Activated naive CD8-positive, alpha-beta T cell (primary cell): ENCODE results near the gene NAP1L4.

Experiments
- H3K27ac Mint-ChIP-seq: one replicate; pipeline ENCODE4 v1.8.0; 2021; ENCODE audit warnings: mixed read lengths
- H3K27me3 Mint-ChIP-seq: one replicate; pipeline ENCODE4 v1.8.0; 2021; ENCODE audit warnings: mixed read lengths
- H3K36me3 Mint-ChIP-seq: one replicate; pipeline ENCODE4 v1.8.0; 2021; ENCODE audit warnings: mixed read lengths
- H3K4me1 Mint-ChIP-seq: one replicate; pipeline ENCODE4 v1.8.0; 2021; ENCODE audit warnings: low read depth, mixed read lengths
- H3K4me3 Mint-ChIP-seq: one replicate; pipeline ENCODE4 v1.8.0; 2021; ENCODE audit warnings: mild to moderate bottlenecking, mixed read lengths
- H3K9me3 Mint-ChIP-seq: one replicate; pipeline ENCODE4 v1.8.0; 2021; ENCODE audit warnings: low read depth, mixed read lengths

Gene NAP1L4, protein sequence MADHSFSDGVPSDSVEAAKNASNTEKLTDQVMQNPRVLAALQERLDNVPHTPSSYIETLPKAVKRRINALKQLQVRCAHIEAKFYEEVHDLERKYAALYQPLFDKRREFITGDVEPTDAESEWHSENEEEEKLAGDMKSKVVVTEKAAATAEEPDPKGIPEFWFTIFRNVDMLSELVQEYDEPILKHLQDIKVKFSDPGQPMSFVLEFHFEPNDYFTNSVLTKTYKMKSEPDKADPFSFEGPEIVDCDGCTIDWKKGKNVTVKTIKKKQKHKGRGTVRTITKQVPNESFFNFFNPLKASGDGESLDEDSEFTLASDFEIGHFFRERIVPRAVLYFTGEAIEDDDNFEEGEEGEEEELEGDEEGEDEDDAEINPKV

DNA sequence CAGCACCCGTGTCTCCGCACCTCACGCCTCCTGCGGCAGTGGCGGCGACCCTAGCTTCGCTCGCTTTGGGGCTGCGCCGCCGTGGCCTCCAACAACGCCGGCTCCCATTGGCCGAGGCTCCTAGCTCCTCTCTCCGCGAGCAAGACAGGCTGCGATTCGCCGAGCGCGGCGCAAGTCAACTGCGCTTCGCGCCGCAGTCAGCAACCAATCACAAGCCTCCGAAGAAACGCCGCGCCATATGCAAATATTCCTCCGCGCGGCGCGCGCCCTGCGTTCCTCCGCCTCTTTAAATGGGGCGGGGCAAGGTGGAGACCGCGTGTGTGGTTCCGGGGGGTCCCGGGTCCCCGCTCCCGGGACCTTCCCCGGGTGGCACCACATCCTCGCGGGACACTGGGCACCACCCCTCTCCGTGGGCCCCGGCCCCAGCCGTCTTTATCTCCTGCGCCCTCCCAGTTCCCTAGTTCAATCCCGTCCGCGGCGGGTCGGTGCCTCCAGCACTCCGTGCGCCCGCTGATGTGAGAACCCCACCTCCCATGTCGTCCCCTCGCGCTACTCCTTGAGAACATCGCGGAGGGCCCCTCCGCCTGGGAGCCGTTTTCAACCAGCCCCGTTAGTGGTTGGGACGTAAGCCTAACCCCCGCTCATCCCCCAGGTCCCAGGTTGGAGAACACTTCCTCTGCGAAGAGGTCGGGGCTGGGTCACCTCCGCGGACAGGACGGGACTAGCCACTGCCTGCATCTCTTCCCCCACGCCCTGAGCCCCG lies at the start of gene NAP1L4:
Gene NAP1L4 (minus strand): TSS at position 96 of the 763 bp plus-strand sequence. CDS start 13,109 bp downstream, outside the sequence.
- Mint-ChIP-seq H3K4me3 (peak within 1 kb of the TSS; percentile 99), H3K4me1 (peaks cover 28% of the 10 kb centered on the region), H3K27ac (peak within 1 kb of the TSS; percentile 99), H3K27me3 (no peaks in the 10 kb centered on the region), H3K36me3 (peaks cover 9% of the 10 kb centered on the region), H3K9me3 (no peaks in the 10 kb centered on the region)

DNA sequence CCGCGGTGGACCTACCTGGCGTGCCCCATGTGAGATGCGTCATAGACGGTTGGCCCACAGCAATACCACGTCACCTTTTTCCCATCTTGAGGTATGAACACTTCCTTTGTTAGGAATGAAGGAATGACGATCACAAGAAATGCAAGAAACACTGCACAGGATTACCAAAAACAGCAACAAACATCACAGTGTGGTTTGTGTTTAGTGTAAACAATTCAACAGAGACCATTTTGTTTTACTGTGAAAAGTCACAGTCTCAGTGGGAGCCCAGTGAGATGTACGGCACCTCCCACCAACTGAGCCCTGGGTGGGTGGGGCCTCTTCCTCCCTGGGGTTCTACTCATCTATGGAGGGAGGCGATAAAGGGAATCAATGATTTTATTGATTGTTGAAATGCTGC lies 48.8 kb upstream of the NAP1L4 start:
- Mint-ChIP-seq H3K36me3 (peaks cover 10% of the 10 kb centered on the region), H3K4me3 (no peak overlapping the region), H3K27ac (no peak overlapping the region), H3K4me1 (peaks cover 12% of the 10 kb centered on the region), H3K27me3 (no peaks in the 10 kb centered on the region), H3K9me3 (no peaks in the 10 kb centered on the region)

DNA sequence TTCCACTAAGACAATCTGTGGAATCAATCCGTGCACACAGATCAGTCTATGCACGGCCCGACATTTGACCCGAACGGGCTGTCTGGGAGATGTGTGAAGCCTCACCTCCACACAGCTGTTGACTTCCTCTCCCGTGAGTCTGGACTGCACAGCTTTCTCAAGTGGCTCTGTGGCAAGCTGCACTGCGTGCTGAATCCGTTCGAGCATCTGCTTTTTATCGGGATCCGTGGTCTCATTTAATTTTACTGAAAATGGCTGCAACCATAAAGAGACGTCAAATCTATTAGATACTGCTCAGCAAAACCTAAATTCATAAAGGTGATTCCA lies 45.8 kb upstream of the NAP1L4 start:
- Mint-ChIP-seq H3K27me3 (no peaks in the 10 kb centered on the region), H3K9me3 (no peaks in the 10 kb centered on the region), H3K4me1 (peaks cover 7% of the 10 kb centered on the region), H3K36me3 (peaks cover 13% of the 10 kb centered on the region), H3K27ac (no peak overlapping the region), H3K4me3 (no peak overlapping the region)

DNA sequence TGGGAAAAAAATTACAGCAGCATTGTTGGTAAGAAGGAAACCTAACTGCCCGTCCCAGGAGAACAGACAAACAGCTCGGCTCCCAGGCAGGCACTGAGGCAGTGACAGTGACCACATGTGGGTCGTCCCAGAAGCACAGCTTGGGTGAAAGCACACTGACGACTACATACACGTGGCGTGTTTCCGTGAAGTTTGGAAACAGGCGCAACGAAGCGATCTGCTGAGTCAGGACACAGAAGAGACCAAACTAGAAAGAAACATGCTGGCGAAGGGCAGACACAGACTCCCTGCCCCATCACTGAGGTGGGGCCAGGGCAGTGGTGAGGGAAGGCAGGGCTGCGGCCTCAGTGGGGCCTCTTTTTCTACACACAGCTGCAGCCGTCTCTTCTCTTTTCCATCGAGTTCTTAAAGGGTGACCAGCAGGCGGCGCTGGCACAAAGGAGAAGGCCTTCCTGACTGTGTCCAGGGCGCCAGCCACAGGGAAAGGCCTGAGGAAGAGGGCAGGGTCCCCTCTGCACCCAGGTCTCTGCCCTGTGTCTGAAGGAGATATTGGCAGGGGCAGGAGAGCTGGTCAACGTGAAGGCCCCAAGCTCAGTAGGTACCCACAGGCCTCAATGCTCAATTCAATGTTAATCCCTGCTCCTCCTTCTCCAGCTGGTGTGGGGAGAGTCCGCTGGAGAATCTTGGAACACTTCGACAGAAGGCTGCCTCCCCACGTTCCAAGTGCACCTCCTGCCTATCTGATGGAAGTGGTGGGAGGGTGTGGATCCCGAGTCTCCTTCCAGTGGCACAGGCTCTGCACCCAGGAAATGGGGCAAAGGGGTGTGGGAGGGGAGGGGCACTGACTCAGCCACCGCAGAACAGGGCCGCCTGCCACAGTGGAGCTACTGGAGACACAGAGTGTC lies 45.2 kb upstream of the NAP1L4 start:
- Mint-ChIP-seq H3K27ac (peak overlapping the region; percentile 5), H3K36me3 (peaks cover 16% of the 10 kb centered on the region), H3K4me1 (peaks cover 10% of the 10 kb centered on the region), H3K9me3 (no peaks in the 10 kb centered on the region), H3K27me3 (no peaks in the 10 kb centered on the region), H3K4me3 (no peak overlapping the region)

DNA sequence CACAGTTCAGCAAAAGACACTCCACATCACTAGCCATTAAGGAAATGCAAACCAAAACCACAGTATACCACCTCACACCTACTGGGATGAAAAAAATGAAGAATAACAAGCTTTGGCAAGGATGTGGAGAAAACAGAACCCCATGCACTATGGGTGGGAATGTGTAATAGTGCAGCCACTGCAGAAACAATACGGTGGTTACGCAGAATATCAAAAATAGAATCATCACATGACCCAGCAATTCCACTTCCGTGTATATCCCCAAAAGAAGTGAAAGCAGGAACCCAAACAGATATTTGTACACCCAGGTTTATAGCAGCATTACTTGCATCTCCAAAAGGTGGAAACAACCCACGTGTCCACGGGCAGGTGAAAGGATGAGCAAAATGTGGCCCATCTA lies 44.3 kb upstream of the NAP1L4 start:
- H3K36me3 Mint-ChIP-seq: peaks cover 17% of the 10 kb centered on the region
- no peak overlapping the region for H3K4me3 Mint-ChIP-seq
- peaks cover 10% of the 10 kb centered on the region for H3K4me1 Mint-ChIP-seq
- H3K9me3 Mint-ChIP-seq: no peaks in the 10 kb centered on the region
- H3K27me3 Mint-ChIP-seq: no peaks in the 10 kb centered on the region
- no peak overlapping the region for H3K27ac Mint-ChIP-seq

DNA sequence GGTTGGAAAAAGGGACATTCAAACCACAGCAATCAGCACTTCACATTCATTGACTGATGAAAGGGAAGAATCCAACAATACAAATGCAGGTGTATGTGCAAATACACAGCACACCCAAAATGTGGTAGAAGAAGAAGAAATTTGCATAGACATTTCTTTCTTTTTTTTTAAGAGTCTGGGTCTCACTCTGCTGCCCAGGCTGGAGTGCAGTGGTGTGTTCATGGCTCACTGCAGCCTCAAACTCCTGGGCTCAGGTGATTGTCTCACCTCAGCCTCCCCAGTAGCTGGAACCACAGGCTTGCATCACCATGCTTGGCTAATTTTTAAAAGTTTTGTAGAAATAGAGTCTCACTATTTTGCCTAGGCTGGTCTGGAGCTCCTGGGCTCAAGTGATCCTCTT lies 43.2 kb upstream of the NAP1L4 start:
- Mint-ChIP-seq H3K4me3 (no peak overlapping the region), H3K9me3 (no peaks in the 10 kb centered on the region), H3K27me3 (no peaks in the 10 kb centered on the region), H3K27ac (no peak overlapping the region), H3K36me3 (peaks cover 19% of the 10 kb centered on the region), H3K4me1 (peaks cover 17% of the 10 kb centered on the region)

DNA sequence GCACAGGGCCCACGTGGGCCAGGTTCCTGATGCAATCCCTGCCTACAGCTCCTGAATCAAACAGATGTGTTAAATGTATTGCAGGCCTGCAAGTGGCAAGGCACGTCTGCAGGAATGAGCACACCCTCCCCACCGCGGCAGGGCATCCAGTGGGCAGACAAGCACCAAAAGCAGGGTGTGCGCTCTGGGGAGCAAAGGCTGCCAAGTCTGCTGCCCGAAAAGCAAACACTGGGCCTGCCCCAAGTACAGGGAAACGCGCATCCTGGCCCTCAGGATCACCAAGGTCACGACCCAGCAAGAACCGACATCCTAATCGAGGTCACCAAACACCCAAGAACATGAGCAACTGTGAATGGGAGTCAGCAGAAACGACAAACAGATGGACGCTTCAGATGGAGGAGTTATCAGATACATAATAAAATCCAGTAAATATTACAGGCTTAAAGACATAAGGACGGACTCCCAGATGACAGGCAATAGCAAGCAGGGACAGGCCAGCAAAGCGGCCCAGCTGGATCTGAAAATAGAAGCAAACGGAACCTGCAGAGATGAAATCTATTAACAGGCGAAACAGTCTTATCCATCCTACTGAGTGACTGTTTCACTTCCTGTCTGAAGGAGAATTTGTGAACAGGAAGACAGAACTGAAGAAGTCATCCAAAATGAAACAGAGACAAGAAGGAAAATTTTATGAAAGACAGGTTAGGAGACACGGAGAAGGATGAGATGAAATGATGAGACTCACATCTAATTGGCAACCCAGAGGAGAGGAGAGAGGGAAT lies 38.4 kb upstream of the NAP1L4 start:
- no peak overlapping the region for H3K27ac Mint-ChIP-seq
- peaks cover 10% of the 10 kb centered on the region for H3K4me1 Mint-ChIP-seq
- H3K9me3 Mint-ChIP-seq: no peaks in the 10 kb centered on the region
- H3K36me3 Mint-ChIP-seq: peaks cover 15% of the 10 kb centered on the region
- H3K27me3 Mint-ChIP-seq: no peaks in the 10 kb centered on the region
- no peak overlapping the region for H3K4me3 Mint-ChIP-seq

DNA sequence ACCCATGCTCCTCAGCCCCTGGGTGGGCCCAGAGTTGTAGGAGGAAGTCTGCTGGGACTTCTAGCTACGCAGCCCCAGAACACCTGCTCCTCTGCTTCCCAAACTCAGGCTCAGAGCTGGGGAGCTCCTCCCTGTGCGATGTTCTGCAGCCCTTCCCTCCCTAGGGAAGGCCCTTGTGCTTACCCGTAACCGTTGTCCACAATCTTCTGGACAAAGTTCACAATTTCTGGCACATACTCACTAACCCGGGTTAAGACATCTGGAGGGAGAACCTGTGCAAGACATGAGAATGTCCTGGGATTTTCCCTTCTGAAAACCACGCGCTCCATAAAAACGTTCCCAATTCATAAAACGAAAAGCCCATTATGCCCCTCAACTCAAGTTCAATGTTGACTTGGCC lies 36.7 kb upstream of the NAP1L4 start:
- H3K27ac Mint-ChIP-seq: no peak overlapping the region
- peaks cover 14% of the 10 kb centered on the region for H3K36me3 Mint-ChIP-seq

DNA sequence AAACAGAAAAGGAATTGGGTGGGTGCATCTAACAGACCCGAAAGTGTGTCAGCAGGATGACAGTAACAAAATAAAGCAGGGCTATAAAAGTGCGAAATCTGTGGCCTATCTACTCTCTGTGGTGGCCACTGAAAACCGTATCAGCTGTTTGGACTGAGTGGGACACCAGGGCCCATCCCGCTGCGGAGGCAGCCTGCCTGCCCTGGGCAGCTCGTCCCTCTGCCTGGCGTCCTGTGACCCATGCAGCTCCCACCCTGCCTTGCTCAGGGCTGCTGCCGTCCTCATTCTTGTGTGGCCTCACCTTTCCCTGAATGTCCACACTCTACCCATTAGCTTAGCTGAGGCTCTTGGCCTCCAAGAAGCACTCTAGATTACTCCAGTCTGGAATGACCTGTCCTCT lies 34.7 kb upstream of the NAP1L4 start:
- H3K9me3 Mint-ChIP-seq: no peaks in the 10 kb centered on the region
- no peak overlapping the region for H3K4me3 Mint-ChIP-seq
- H3K27me3 Mint-ChIP-seq: no peaks in the 10 kb centered on the region
- H3K27ac Mint-ChIP-seq: no peak overlapping the region
- peaks cover 23% of the 10 kb centered on the region for H3K4me1 Mint-ChIP-seq
- peaks cover 15% of the 10 kb centered on the region for H3K36me3 Mint-ChIP-seq

More for the DNA sequence above, 36.7 kb upstream of the NAP1L4 start:
- no peak overlapping the region for H3K4me3 Mint-ChIP-seq
- H3K9me3 Mint-ChIP-seq: no peaks in the 10 kb centered on the region
- H3K27me3 Mint-ChIP-seq: no peaks in the 10 kb centered on the region
- peaks cover 10% of the 10 kb centered on the region for H3K4me1 Mint-ChIP-seq

DNA sequence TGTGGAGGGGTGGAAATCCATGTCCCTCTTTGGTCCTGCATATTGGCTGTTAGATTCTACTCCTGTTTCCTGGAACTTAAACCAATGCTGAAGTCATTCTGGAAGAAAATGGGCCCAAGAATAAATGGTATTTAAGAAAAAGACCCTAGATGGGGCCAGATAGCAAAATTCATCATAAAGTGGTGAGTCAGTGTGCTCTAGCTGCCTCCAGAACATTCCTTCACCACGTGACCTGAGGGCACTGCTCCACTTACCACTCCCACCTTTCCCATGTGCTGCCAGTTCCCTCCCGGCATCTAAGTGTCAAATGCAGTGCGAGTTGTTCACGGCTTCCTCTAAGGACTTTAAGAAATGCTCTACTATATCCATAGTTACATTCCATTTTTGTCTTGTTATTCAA lies 30.9 kb upstream of the NAP1L4 start:
- no peaks in the 10 kb centered on the region for H3K9me3 Mint-ChIP-seq
- peaks cover 45% of the 10 kb centered on the region for H3K4me1 Mint-ChIP-seq
- peak overlapping the region; percentile 74 for H3K27ac Mint-ChIP-seq
- H3K36me3 Mint-ChIP-seq: peaks cover 11% of the 10 kb centered on the region
- H3K27me3 Mint-ChIP-seq: no peaks in the 10 kb centered on the region
- H3K4me3 Mint-ChIP-seq: peak overlapping the region; percentile 18

DNA sequence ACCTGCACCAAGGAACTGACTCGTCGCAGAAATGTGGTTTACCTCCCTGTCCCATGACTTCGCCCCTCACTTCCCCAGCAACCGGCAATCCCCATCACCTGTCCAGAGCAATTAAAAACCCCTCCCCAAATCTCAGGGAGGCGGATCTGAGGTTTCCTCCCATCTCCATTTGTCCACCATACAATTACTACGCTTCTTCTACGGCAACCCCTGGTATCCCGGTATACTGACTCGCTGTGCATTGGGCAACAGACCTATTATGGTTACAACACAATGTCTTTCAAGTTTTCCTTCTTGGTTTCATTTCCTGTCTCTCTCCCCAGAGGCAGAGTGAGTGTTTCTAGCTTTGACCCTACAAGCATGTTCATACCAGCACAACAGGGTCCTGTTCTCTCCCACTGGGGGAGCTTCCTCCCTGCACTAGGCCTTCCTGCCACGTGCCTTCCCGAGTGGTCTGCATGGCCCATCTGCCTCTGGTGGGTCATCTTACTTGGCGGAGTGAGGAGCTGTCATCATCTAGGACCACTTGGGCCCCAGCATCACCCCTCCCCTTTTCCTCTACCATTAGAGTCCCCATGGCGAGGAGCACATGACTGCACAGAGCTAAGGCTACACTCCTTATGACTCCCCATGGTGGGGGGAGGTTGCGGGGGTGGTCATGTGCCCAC lies 30.3 kb upstream of the NAP1L4 start:
- peak overlapping the region; percentile 8 for H3K4me3 Mint-ChIP-seq
- peaks cover 11% of the 10 kb centered on the region for H3K36me3 Mint-ChIP-seq
- peak overlapping the region; percentile 74 for H3K27ac Mint-ChIP-seq
- H3K27me3 Mint-ChIP-seq: no peaks in the 10 kb centered on the region
- H3K4me1 Mint-ChIP-seq: peaks cover 50% of the 10 kb centered on the region
- H3K9me3 Mint-ChIP-seq: no peaks in the 10 kb centered on the region

DNA sequence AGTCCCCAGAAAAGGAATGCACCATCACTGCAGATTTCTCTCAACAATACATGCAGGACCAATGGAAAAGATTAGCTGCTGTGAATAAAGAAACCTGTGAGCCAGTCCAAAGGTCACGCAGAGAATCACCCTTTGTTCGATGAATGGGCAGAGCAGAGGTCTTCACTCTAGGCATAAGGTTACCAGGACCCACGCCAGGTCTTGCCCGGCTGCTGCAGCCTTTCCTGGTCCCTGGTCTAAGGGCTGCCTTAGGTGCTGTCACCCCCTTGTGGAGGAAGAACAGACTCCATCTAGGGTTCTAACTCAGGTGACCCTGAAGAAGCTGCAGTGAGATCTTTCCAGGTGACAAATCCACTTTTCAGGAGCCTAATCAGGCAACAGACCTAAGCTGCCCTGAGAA lies 29.0 kb upstream of the NAP1L4 start:
- Mint-ChIP-seq H3K27ac (no peak overlapping the region), H3K27me3 (no peaks in the 10 kb centered on the region), H3K9me3 (no peaks in the 10 kb centered on the region), H3K4me3 (no peak overlapping the region), H3K4me1 (peaks cover 60% of the 10 kb centered on the region), H3K36me3 (peaks cover 13% of the 10 kb centered on the region)

DNA sequence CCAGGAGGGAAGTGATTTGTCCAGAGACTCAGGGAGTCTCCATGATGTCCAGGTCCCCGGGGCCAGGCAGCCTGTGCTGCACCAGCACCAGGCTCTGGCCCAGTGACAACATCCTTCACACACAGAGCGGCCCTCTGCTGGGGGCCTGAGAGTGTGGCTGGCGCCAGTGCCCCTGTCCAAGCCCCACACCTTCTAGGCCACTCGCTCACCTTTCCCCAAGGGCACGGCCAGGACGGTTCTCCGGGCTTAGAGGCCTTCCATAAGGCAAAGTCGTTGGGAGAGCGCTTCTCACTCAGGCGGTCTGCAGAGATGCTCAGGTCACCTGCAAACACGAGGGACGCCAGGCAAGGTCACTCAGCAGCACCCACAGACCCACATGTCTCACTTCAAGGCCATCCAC lies 27.9 kb upstream of the NAP1L4 start:
- H3K27me3 Mint-ChIP-seq: no peaks in the 10 kb centered on the region
- H3K9me3 Mint-ChIP-seq: no peaks in the 10 kb centered on the region
- no peak overlapping the region for H3K4me3 Mint-ChIP-seq
- no peak overlapping the region for H3K27ac Mint-ChIP-seq
- peaks cover 14% of the 10 kb centered on the region for H3K36me3 Mint-ChIP-seq
- peaks cover 71% of the 10 kb centered on the region for H3K4me1 Mint-ChIP-seq

DNA sequence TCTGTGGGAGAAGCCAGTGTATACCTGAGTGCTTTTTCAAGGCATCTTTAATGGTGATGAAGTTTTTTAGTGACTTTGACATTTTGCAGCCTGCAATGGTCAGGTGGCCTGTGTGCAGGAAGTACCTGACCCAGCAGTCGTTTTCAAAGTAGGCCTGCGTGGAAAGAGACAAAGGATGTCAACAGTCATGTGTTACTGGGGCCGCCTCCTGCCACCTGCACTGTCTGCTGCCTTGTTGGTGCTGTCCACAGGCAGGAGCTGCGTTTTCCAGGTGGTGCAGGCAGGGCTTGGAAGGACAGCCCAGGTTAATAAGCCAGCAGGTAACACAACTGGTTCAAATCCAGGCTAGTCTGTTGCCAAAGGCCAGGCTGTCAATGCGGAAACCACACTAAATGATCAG lies 26.5 kb upstream of the NAP1L4 start:
- Mint-ChIP-seq H3K27me3 (no peaks in the 10 kb centered on the region), H3K9me3 (no peaks in the 10 kb centered on the region), H3K4me1 (peaks cover 86% of the 10 kb centered on the region), H3K27ac (peak overlapping the region; percentile 50), H3K4me3 (peak overlapping the region; percentile 10), H3K36me3 (peaks cover 14% of the 10 kb centered on the region)
